Measurements from ENCODE around the gene TDP2. TPM values are rescaled to one million over a fixed set of nuclear protein-coding genes. Genes with fewer than 3 reads are reported as not detected.
"Not testable (repeated sequence)": the region's sequence is repeated elsewhere in the genome, so short reads cannot be mapped to it uniquely, and the experiment has no call there.

Gene TDP2
- total RNA-seq, 4 donors from 2014 or later: 25.2 to 44.4 (median 37.6) TPM

GRCh38 chr6:24683297-24684296 is 16.9 kb upstream of the TDP2 start:
- no peak for DNase-seq (ENCODE audit: extremely low spot score)
- H3K9me3 ChIP-seq: no peaks in the 10 kb centered on the region
- intact Hi-C loops (cut with DNase I): no loop called here

GRCh38 chr6:24680582-24680981 is 13.9 kb upstream of the TDP2 start:
- TF ChIP-seq POLR2AphosphoS5 (IDR thresholded peaks at IDR 0.05) (no peak), CTCF (IDR thresholded peaks at IDR 0.05) (no peak), POLR2A (IDR thresholded peaks at IDR 0.05; ENCODE audit: low read depth) (no peak)
- no peaks in the 10 kb centered on the region for H3K9me3 ChIP-seq
- WGBS: 82% methylated on average over 7 of the region's 7 CpGs

More at GRCh38 chr6:24683297-24684296, 16.9 kb upstream of the TDP2 start:
- no peak for TF ChIP-seq EP300 (IDR thresholded peaks at IDR 0.05)
- TF ChIP-seq CTCF (IDR thresholded peaks at IDR 0.05): no peak
- TF ChIP-seq POLR2A (IDR thresholded peaks at IDR 0.05; ENCODE audit: low read depth): no peak
- no peak for TF ChIP-seq POLR2AphosphoS5 (IDR thresholded peaks at IDR 0.05)
- no peaks in the 10 kb centered on the region for H3K27me3 ChIP-seq
- H3K4me3 ChIP-seq: no peak overlapping the region
- H3K36me3 ChIP-seq: peaks cover 0 to 5% (median 2%) of the 10 kb centered on the region in 4 donors
- no peaks in the 10 kb centered on the region for H3K4me1 ChIP-seq
- 71% methylated on average over 12 of the region's 12 CpGs for WGBS
- H3K27ac ChIP-seq (replicated peaks in 1 of 4): no peak overlapping the region

GRCh38 chr6:24678792-24679352 is 12.2 kb upstream of the TDP2 start:
- DNase-seq (ENCODE audit: extremely low spot score); H3K4me1 ChIP-seq; H3K27ac ChIP-seq (replicated peaks in 1 of 4); H3K27me3 ChIP-seq; H3K36me3 ChIP-seq; H3K4me3 ChIP-seq; H3K9me3 ChIP-seq; intact Hi-C loops (cut with DNase I): not testable (repeated sequence)
- WGBS: 94% methylated on average over 11 of the region's 11 CpGs

More at GRCh38 chr6:24680582-24680981, 13.9 kb upstream of the TDP2 start:
- Histone ChIP-seq H3K4me3 (no peak overlapping the region), H3K4me1 (no peaks in the 10 kb centered on the region), H3K36me3 (no peaks in the 10 kb centered on the region), H3K27me3 (no peaks in the 10 kb centered on the region), H3K27ac (replicated peaks in 1 of 4) (no peak overlapping the region)
- intact Hi-C loops (cut with DNase I): no loop called here
- DNase-seq (ENCODE audit: extremely low spot score): no peak

- WGBS: 76% methylated on average over 2 of the region's 2 CpGs
- Histone ChIP-seq H3K27ac (replicated peaks in 1 of 4) (no peak overlapping the region), H3K27me3 (no peaks in the 10 kb centered on the region), H3K4me3 (no peak overlapping the region), H3K4me1 (peaks cover 0 to 2% (median under 1%) of the 10 kb centered on the region in 4 donors), H3K9me3 (no peaks in the 10 kb centered on the region), H3K36me3 (no peaks in the 10 kb centered on the region)
- no peak for TF ChIP-seq POLR2AphosphoS5 (IDR thresholded peaks at IDR 0.05)
- TF ChIP-seq CTCF (IDR thresholded peaks at IDR 0.05): no peak
- no peak for DNase-seq (ENCODE audit: extremely low spot score)
- intact Hi-C loops (cut with DNase I): no loop called here
These were observed 6.9 kb upstream of the TDP2 start for GRCh38 chr6:24673625-24674024.

- no peak overlapping the region for H3K27ac ChIP-seq (replicated peaks in 1 of 4)
- TF ChIP-seq CTCF (IDR thresholded peaks at IDR 0.05): no peak
- no peak for TF ChIP-seq EP300 (IDR thresholded peaks at IDR 0.05)
- TF ChIP-seq POLR2A (IDR thresholded peaks at IDR 0.05; ENCODE audit: low read depth): no peak
- TF ChIP-seq POLR2AphosphoS5 (IDR thresholded peaks at IDR 0.05): no peak
- H3K9me3 ChIP-seq: no peaks in the 10 kb centered on the region
- intact Hi-C loops (cut with DNase I): no loop called here
- no peak for DNase-seq (ENCODE audit: extremely low spot score)
- H3K36me3 ChIP-seq: no peaks in the 10 kb centered on the region
- H3K4me1 ChIP-seq: peaks cover 8 to 12% (median 10%) of the 10 kb centered on the region in 4 donors
- WGBS: 84% methylated on average over 6 of the region's 6 CpGs
- no peak overlapping the region for H3K4me3 ChIP-seq
- H3K27me3 ChIP-seq: no peaks in the 10 kb centered on the region
These were observed 6.0 kb upstream of the TDP2 start for GRCh38 chr6:24672620-24673182.

GRCh38 chr6:24671077-24671476 is 4.4 kb upstream of the TDP2 start:
- H3K27me3 ChIP-seq; H3K27ac ChIP-seq (replicated peaks in 1 of 4); intact Hi-C loops (cut with DNase I); H3K9me3 ChIP-seq; DNase-seq (ENCODE audit: extremely low spot score); H3K4me3 ChIP-seq; H3K36me3 ChIP-seq: not testable (repeated sequence)
- H3K4me1 ChIP-seq: peaks cover 12 to 16% (median 13%) of the 10 kb centered on the region in 4 donors
- 90% methylated on average over 4 of the region's 4 CpGs for WGBS

GRCh38 chr6:24670492-24670891 is 3.8 kb upstream of the TDP2 start:
- H3K27ac ChIP-seq (replicated peaks in 1 of 4); H3K36me3 ChIP-seq; H3K4me3 ChIP-seq; DNase-seq (ENCODE audit: extremely low spot score); H3K27me3 ChIP-seq; H3K9me3 ChIP-seq; intact Hi-C loops (cut with DNase I): not testable (repeated sequence)
- peaks cover 18 to 22% (median 19%) of the 10 kb centered on the region in 4 donors for H3K4me1 ChIP-seq
